ENCODE measurements around the gene MKS1. TPM values are rescaled to one million over a fixed set of nuclear protein-coding genes. Genes with fewer than 3 reads are reported as not detected.

The MKS1 gene
- total RNA-seq, 3 donors from 2014 or later = 8.0 to 21.1 (median 15.1) TPM

- Histone ChIP-seq H3K9me3 (no peaks in the 10 kb centered on the region), H3K27me3 (peaks cover 0 to 6% of the 10 kb centered on the region in 2 donors), H3K4me3 (no peak overlapping the region), H3K4me1 (no peaks in the 10 kb centered on the region), H3K27ac (no peak overlapping the region), H3K36me3 (no peaks in the 10 kb centered on the region)
- DNase-seq (ENCODE audit: low spot score in 2 of 2) = no peak
- intact Hi-C loops (cut with DNase I; ENCODE audit: low total_unique reads) = no loop called here
- TF ChIP-seq CTCF (IDR thresholded peaks at IDR 0.05) = no peak
- TF ChIP-seq POLR2AphosphoS5 (IDR thresholded peaks at IDR 0.05) = no peak
Measured at GRCh38 chr17:58247511-58248363, 28.7 kb upstream of the MKS1 start.

GRCh38 chr17:58246781-58247180 is 27.7 kb upstream of the MKS1 start:
- Histone ChIP-seq H3K9me3 (no peaks in the 10 kb centered on the region), H3K4me1 (no peaks in the 10 kb centered on the region), H3K27ac (no peak overlapping the region), H3K4me3 (no peak overlapping the region), H3K36me3 (no peaks in the 10 kb centered on the region), H3K27me3 (peaks cover 0 to 6% of the 10 kb centered on the region in 2 donors)
- DNase-seq (ENCODE audit: low spot score in 2 of 2) = no peak
- TF ChIP-seq POLR2A (IDR thresholded peaks at IDR 0.05) = no peak
- TF ChIP-seq POLR2AphosphoS5 (IDR thresholded peaks at IDR 0.05) = no peak
- TF ChIP-seq CTCF (IDR thresholded peaks at IDR 0.05) = no peak
- intact Hi-C loops (cut with DNase I; ENCODE audit: low total_unique reads) = no loop called here

GRCh38 chr17:58246104-58246740 is 27.2 kb upstream of the MKS1 start:
- TF ChIP-seq CTCF (IDR thresholded peaks at IDR 0.05) (no peak), POLR2AphosphoS5 (IDR thresholded peaks at IDR 0.05) (no peak), POLR2A (IDR thresholded peaks at IDR 0.05) (no peak)
- no peak for DNase-seq (ENCODE audit: low spot score in 2 of 2)
- intact Hi-C loops (cut with DNase I; ENCODE audit: low total_unique reads) = no loop called here
- Histone ChIP-seq H3K36me3 (no peaks in the 10 kb centered on the region), H3K9me3 (no peaks in the 10 kb centered on the region), H3K27me3 (peaks cover 0 to 10% of the 10 kb centered on the region in 2 donors), H3K4me3 (no peak overlapping the region), H3K27ac (no peak overlapping the region), H3K4me1 (no peaks in the 10 kb centered on the region)

GRCh38 chr17:58245428-58246103 is 26.5 kb upstream of the MKS1 start:
- Histone ChIP-seq H3K27me3 (peaks cover 0 to 12% of the 10 kb centered on the region in 2 donors), H3K27ac (no peak overlapping the region), H3K36me3 (no peaks in the 10 kb centered on the region), H3K4me3 (no peak overlapping the region), H3K9me3 (no peaks in the 10 kb centered on the region), H3K4me1 (no peaks in the 10 kb centered on the region)
- intact Hi-C loops (cut with DNase I; ENCODE audit: low total_unique reads) = no loop called here
- DNase-seq (ENCODE audit: low spot score in 2 of 2) = no peak
- TF ChIP-seq CTCF (IDR thresholded peaks at IDR 0.05) (no peak), POLR2AphosphoS5 (IDR thresholded peaks at IDR 0.05) (no peak), POLR2A (IDR thresholded peaks at IDR 0.05) (no peak)

- Histone ChIP-seq H3K4me1 (no peaks in the 10 kb centered on the region), H3K27me3 (peaks cover 0 to 12% of the 10 kb centered on the region in 2 donors), H3K4me3 (no peak overlapping the region), H3K27ac (no peak overlapping the region), H3K36me3 (no peaks in the 10 kb centered on the region), H3K9me3 (no peaks in the 10 kb centered on the region)
- intact Hi-C loops (cut with DNase I; ENCODE audit: low total_unique reads) = no loop called here
- DNase-seq (ENCODE audit: low spot score in 2 of 2) = no peak
- TF ChIP-seq POLR2A (IDR thresholded peaks at IDR 0.05) (no peak), CTCF (IDR thresholded peaks at IDR 0.05) (no peak), POLR2AphosphoS5 (IDR thresholded peaks at IDR 0.05) (no peak)
Measured at GRCh38 chr17:58244963-58245362, 25.9 kb upstream of the MKS1 start.

Measured in breast epithelium (tissue), 4 donors.